K562 (cell line): ENCODE measurements around the gene HMX2. TPM values are rescaled to one million over a fixed set of nuclear protein-coding genes. Genes with fewer than 3 reads are reported as not detected.
A peak's percentile ranks its signal among the peaks of the same experiment; 100 is the strongest.

ENCODE experiments used
- ATF3 ChIP-seq, 2 experiments: fragments of 450-650 bp in 1 of 2; sonication (generic) in 1 of 2; formaldehyde crosslinking in 1 of 2; IDR thresholded peaks in 1 of 2; conservative IDR thresholded peaks in 1 of 2; 2 replicates each; pipeline versions ENCODE4 v1.6.1 to v1.8.1; 2016 to 2023; ENCODE audit warnings: mild to moderate bottlenecking in 2 of 2, moderate library complexity in 2 of 2, inconsistent platforms in 1 of 2, missing genetic modification reagents in 1 of 2
- CEBPB ChIP-seq: fragments of 450-650 bp; IDR thresholded peaks from 2 replicates; pipeline ENCODE4 v1.6.1; 2016; ENCODE audit warnings: missing genetic modification characterization, missing compliant biosample characterization
- FOS ChIP-seq: IDR thresholded peaks from 3 replicates; pipeline ENCODE4 v1.6.1; 2011; ENCODE audit not compliant: insufficient read length; ENCODE audit errors: extremely low read depth
- FOXP4 ChIP-seq: sonication (generic); formaldehyde crosslinking; IDR thresholded peaks from 2 replicates; pipeline ENCODE4 v1.8.0; 2022; ENCODE audit warnings: mild to moderate bottlenecking, missing genetic modification reagents, borderline replicate concordance
- HES1 ChIP-seq: fragments of 450-650 bp; IDR thresholded peaks from 2 replicates; pipeline ENCODE4 v1.6.1; 2016; ENCODE audit warnings: low read depth, mild to moderate bottlenecking, moderate library complexity
- KAT7 ChIP-seq: sonication (generic); formaldehyde crosslinking; IDR thresholded peaks from 2 replicates; pipeline ENCODE4 v1.8.0; 2022; ENCODE audit warnings: missing genetic modification reagents, mild to moderate bottlenecking, borderline replicate concordance
- KDM1A ChIP-seq, 2 experiments: fragments of 450-650 bp; IDR thresholded peaks; 2 replicates each; pipeline ENCODE4 v1.6.1; 2016; ENCODE audit warnings: mild to moderate bottlenecking in 2 of 2
- NCOA2 ChIP-seq, 2 experiments: fragments of 450-650 bp; IDR thresholded peaks; 2 replicates each; pipeline ENCODE4 v1.6.1; 2018; ENCODE audit warnings: mild to moderate bottlenecking in 2 of 2, moderate library complexity in 1 of 2; ENCODE audit not compliant: partially characterized antibody in 2 of 2
- NCOA4 ChIP-seq: fragments of 450-650 bp; IDR thresholded peaks from 2 replicates; pipeline ENCODE4 v1.6.1; 2018; ENCODE audit warnings: mild to moderate bottlenecking; ENCODE audit not compliant: partially characterized antibody
- OTX1 ChIP-seq: fragments of 450-650 bp; formaldehyde crosslinking; IDR thresholded peaks from 2 replicates; pipeline ENCODE4 v1.4.0; 2022; ENCODE audit warnings: mild to moderate bottlenecking
- PTBP1 ChIP-seq: fragments of 200-400 bp; formaldehyde crosslinking; IDR thresholded peaks from 2 replicates; pipeline ENCODE4 v1.6.1; 2017; ENCODE audit warnings: low read depth, low read length
- RAD21 ChIP-seq, 2 experiments: fragments of 250-450 bp in 1 of 2; fragments of 450-650 bp in 1 of 2; sonication (Bioruptor Pico) in 1 of 2; formaldehyde crosslinking in 1 of 2; IDR thresholded peaks in 1 of 2; conservative IDR thresholded peaks in 1 of 2; 2 replicates each; pipeline versions ENCODE4 v1.4.0 to v1.8.0; 2020 to 2022; ENCODE audit warnings: mild to moderate bottlenecking in 2 of 2, moderate library complexity in 1 of 2
- RFX7 ChIP-seq: fragments of 250-450 bp; sonication (Bioruptor Pico); IDR thresholded peaks from 2 replicates; pipeline ENCODE4 v1.5.1; 2021; ENCODE audit warnings: mild to moderate bottlenecking
- SPI1 ChIP-seq: IDR thresholded peaks from 2 replicates; pipeline ENCODE4 v1.6.1; 2011; ENCODE audit warnings: low read depth, low read length, control low read depth, borderline replicate concordance
- SREBF2 ChIP-seq: sonication (generic); formaldehyde crosslinking; IDR thresholded peaks from 2 replicates; pipeline ENCODE4 v1.4.0; 2020; ENCODE audit warnings: mild to moderate bottlenecking, missing genetic modification reagents
- SRSF7 ChIP-seq: fragments of 200-400 bp; formaldehyde crosslinking; optimal IDR thresholded peaks from 2 replicates; pipeline ENCODE3; 2017; ENCODE audit warnings: mild to moderate bottlenecking, low read depth, low read length
- TAF1 ChIP-seq: IDR thresholded peaks from 2 replicates; pipeline ENCODE4 v1.6.1; 2011; ENCODE audit warnings: mild to moderate bottlenecking, low read length, moderate library complexity; ENCODE audit not compliant: insufficient read depth, control insufficient read depth, severe bottlenecking; ENCODE audit errors: extremely low read depth
- TCF3 ChIP-seq: sonication (generic); formaldehyde crosslinking; IDR thresholded peaks from 2 replicates; pipeline ENCODE4 v1.4.0; 2020; ENCODE audit warnings: mild to moderate bottlenecking, missing genetic modification reagents
- ZFPM2 ChIP-seq: fragments of 250-450 bp; sonication (Bioruptor Pico); IDR thresholded peaks from 2 replicates; pipeline ENCODE4 v1.5.1; 2022; ENCODE audit warnings: mild to moderate bottlenecking
- ZNF140 ChIP-seq: fragments of 250-450 bp; sonication (Bioruptor Pico); IDR thresholded peaks from 2 replicates; pipeline ENCODE4 v1.8.0; 2021; ENCODE audit warnings: moderate library complexity, mild to moderate bottlenecking, inconsistent platforms
- ZNF174 ChIP-seq: fragments of 250-450 bp; sonication (Bioruptor Pico); IDR thresholded peaks from 2 replicates; pipeline ENCODE4 v1.4.0; 2020; ENCODE audit warnings: mild to moderate bottlenecking
- ZNF239 ChIP-seq: fragments of 250-450 bp; sonication (Bioruptor Pico); IDR thresholded peaks from 2 replicates; pipeline ENCODE4 v1.4.0; 2020; ENCODE audit warnings: mild to moderate bottlenecking
- ZNF253 ChIP-seq: fragments of 250-450 bp; sonication (Bioruptor Pico); conservative IDR thresholded peaks from 2 replicates; pipeline ENCODE4 v1.6.1; 2021; ENCODE audit warnings: mild to moderate bottlenecking
- ZNF354B ChIP-seq: fragments of 250-450 bp; sonication (Bioruptor Pico); IDR thresholded peaks from 2 replicates; pipeline ENCODE4 v1.4.0; 2020
- ZNF77 ChIP-seq: fragments of 250-450 bp; sonication (Bioruptor Pico); IDR thresholded peaks from 2 replicates; pipeline ENCODE4 v1.5.0; 2020
- ZSCAN29 ChIP-seq: fragments of 450-650 bp; IDR thresholded peaks from 2 replicates; pipeline ENCODE4 v1.6.1; 2017
- ZSCAN32 ChIP-seq: fragments of 450-650 bp; formaldehyde crosslinking; IDR thresholded peaks from 2 replicates; pipeline ENCODE4 v1.4.0; 2020; ENCODE audit warnings: mild to moderate bottlenecking, moderate library complexity
- polyA plus RNA-seq, 8 experiments: library from polyadenylated mRNA; depleted of rRNA in 4 of 8; stranded (reverse) in 5 of 8; unstranded in 3 of 8; fragments of >200 nt; fragmentation: Nextera tagmentation in 2 of 8; fragmentation: Illumina TruSeq in 1 of 8; extraction: Ambion mirVana in 2 of 8; extraction: Trizol in 1 of 8; gene quantifications; 2 replicates each; pipeline versions ENCODE4 v1.2.1 to v1.2.3, GENCODE V29; 2011 to 2014; ENCODE audit warnings: inconsistent platforms in 1 of 8, missing spikeins in 1 of 8
- total RNA-seq, 7 experiments: library from RNA; depleted of rRNA in 6 of 7; stranded (reverse); fragments of >200 nt in 6 of 7; fragmentation: Illumina TruSeq in 2 of 7; extraction: Trizol in 2 of 7; gene quantifications; 2 replicates each; pipeline versions ENCODE4 v1.2.1 to v1.2.3, GENCODE V29; 2011 to 2021; ENCODE audit warnings: low replicate concordance in 1 of 7

Gene HMX2
- total and polyA plus RNA-seq, 9 of the 15 experiments (the other 6 are each of a cell fraction or from before 2014, with no cell fraction given): 0.07 to 0.58 (median 0.09) TPM; not detected in 2

- no peak for TF ChIP-seq ZNF239 (CRISPR knock-in tag)
- TF ChIP-seq FOS: no peak
- TF ChIP-seq ATF3 (IDR thresholded peaks at IDR 0.05): peak; percentile 57; the same call in 1 of the 2 replicates
- no peak for TF ChIP-seq ATF3 (CRISPR knock-in tag; conservative IDR thresholded peaks at IDR 0.05)
- no peak; a peak in 1 of 4 replicates for TF ChIP-seq RAD21 (CRISPR knock-in tag; conservative IDR thresholded peaks at IDR 0.05 in 1 of 2, IDR thresholded peaks at IDR 0.05 in 1 of 2)
- TF ChIP-seq KAT7 (CRISPR knock-in tag): no peak
- TF ChIP-seq OTX1: no peak
- TF ChIP-seq SPI1: no peak
- no peak for TF ChIP-seq KDM1A (IDR thresholded peaks at IDR 0.05)
- TF ChIP-seq CEBPB (tag): no peak
- no peak for TF ChIP-seq ZSCAN29
- TF ChIP-seq RFX7: no peak
- no peak for TF ChIP-seq PTBP1
- TF ChIP-seq HES1: no peak
- no peak for TF ChIP-seq ZFPM2 (CRISPR knock-in tag)
- TF ChIP-seq TCF3 (CRISPR knock-in tag): no peak
- TF ChIP-seq SREBF2 (CRISPR knock-in tag): no peak
- TF ChIP-seq ZNF140 (CRISPR knock-in tag): no peak
- no peak for TF ChIP-seq ZNF77 (CRISPR knock-in tag)
- no peak for TF ChIP-seq SRSF7
- no peak for TF ChIP-seq NCOA4
- TF ChIP-seq TAF1: peak; percentile 26
- TF ChIP-seq ZNF174 (CRISPR knock-in tag): no peak
- no peak for TF ChIP-seq NCOA2 (IDR thresholded peaks at IDR 0.05; ENCODE audit: partially characterized antibody in 2 of 2)
- TF ChIP-seq ZNF253 (CRISPR knock-in tag): no peak
- no peak for TF ChIP-seq FOXP4
- no peak for TF ChIP-seq ZSCAN32
- no peak for TF ChIP-seq ZNF354B
Measured at GRCh38 chr10:123135415-123136141, 12.4 kb upstream of the HMX2 start, which contains the start of gene HMX3 (continued).
